Tibial nerve (tissue), 4 donors: ENCODE results near the gene WDR74.

Source experiments
- EP300 ChIP-seq, 2 donors: sonication (generic); formaldehyde crosslinking; IDR thresholded peaks; one replicate each; pipeline ENCODE4 v1.6.1; 2017; ENCODE audit warnings: antibody characterized with exemption in 2 of 2, mild to moderate bottlenecking in 1 of 2
- POLR2A ChIP-seq, 2 donors: fragments of 450-650 bp; IDR thresholded peaks; one replicate each; pipeline ENCODE4 v1.6.1; 2017; ENCODE audit warnings: antibody characterized with exemption in 2 of 2, mild to moderate bottlenecking in 2 of 2, moderate library complexity in 2 of 2
- TF ChIP-seq, protein P1 (sequence below), 5 experiments: fragments of 200-600 bp in 3 of 5; fragments of 450-650 bp in 2 of 5; sonication (generic) in 3 of 5; IDR thresholded peaks; one replicate each; pipeline ENCODE4 v1.5.1; 2016 to 2019; ENCODE audit warnings: antibody characterized with exemption in 5 of 5, mild to moderate bottlenecking in 3 of 5, moderate library complexity in 2 of 5

DNA sequence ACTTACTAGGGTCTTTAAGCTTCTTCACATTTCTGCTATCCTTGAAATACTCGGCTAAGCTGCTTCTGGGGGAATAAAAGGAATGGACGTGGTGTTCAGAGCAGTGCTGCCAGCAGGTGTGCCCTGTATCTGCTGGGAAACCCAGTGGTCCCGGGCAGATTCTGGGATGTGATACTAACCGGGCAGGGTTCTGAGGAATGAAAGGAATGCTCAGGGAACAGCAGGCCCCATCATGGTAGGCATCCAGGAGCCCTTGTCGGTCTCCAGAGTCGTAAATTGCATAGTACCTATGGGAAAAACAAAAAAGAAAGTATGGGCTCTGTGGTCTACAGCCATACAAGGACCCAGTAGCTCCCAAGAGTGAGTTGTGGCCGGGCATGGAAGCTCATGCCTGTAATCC lies 43.1 kb downstream of the WDR74 start:
- TF ChIP-seq, protein P1, sequence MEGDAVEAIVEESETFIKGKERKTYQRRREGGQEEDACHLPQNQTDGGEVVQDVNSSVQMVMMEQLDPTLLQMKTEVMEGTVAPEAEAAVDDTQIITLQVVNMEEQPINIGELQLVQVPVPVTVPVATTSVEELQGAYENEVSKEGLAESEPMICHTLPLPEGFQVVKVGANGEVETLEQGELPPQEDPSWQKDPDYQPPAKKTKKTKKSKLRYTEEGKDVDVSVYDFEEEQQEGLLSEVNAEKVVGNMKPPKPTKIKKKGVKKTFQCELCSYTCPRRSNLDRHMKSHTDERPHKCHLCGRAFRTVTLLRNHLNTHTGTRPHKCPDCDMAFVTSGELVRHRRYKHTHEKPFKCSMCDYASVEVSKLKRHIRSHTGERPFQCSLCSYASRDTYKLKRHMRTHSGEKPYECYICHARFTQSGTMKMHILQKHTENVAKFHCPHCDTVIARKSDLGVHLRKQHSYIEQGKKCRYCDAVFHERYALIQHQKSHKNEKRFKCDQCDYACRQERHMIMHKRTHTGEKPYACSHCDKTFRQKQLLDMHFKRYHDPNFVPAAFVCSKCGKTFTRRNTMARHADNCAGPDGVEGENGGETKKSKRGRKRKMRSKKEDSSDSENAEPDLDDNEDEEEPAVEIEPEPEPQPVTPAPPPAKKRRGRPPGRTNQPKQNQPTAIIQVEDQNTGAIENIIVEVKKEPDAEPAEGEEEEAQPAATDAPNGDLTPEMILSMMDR (IDR thresholded peaks at IDR 0.05) = no peak
- TF ChIP-seq POLR2A (IDR thresholded peaks at IDR 0.05) (no peak), EP300 (IDR thresholded peaks at IDR 0.05) (no peak)
